NCI-H510A treated with DMSO at 0.1 percent for 48 hours (cell line): Measurements from ENCODE around the gene TRPV3.
"Not testable (repeated sequence)": the region's sequence is repeated elsewhere in the genome, so short reads cannot be mapped to it uniquely, and the experiment has no call there.

Experiments
- DNase-seq: peaks from one replicate; lab custom pipeline; 2025; lab: John Stamatoyannopoulos, UW

Gene TRPV3

DNA sequence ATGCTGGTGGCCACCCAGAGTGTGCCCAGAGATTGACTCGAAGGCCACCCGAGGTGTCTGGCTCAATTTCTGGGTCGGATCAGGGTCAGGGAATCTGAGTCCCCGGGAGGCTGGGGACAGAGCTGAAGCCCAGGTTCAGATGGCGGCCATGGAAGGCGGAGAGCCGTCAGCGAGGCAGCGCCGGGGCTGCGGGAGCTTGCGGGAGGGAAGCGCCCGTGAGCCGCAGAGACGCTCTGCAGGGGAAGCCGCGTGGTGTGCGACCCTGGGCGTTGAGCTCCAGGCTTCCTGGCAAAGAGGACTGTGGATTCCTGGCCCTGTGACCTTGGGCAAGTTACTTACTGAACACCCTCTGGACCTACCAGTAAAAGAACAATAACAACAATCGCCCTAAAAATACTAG, 85.5 kb downstream of the TRPV3 start:
- no peak for DNase-seq

DNA sequence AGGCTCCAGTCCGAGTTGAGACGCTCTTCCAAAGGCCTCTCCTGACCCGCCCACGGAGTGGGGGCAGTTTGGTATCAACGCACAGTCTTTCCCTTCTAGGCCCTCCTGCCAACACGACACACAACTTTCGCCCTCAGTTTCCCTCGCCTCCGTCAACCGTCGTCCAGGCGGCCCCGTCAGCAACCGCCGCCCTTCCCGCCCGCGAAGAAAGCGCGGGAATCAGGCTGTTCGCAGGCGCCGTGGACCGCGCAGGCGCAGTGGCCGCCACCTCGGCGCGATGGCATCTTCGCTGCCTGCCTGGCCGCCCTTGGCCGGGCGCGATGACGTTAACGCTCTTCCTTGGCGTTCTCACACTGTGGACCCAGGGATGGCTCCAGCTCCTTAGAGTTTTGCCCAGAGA, 86.0 kb downstream of the TRPV3 start, which contains the start of gene SPATA22:
Gene SPATA22, minus strand, starts transcription at position 221 of the 400 bp plus-strand sequence. CDS start 2,494 bp downstream, outside the sequence.
- no peak for DNase-seq

DNA sequence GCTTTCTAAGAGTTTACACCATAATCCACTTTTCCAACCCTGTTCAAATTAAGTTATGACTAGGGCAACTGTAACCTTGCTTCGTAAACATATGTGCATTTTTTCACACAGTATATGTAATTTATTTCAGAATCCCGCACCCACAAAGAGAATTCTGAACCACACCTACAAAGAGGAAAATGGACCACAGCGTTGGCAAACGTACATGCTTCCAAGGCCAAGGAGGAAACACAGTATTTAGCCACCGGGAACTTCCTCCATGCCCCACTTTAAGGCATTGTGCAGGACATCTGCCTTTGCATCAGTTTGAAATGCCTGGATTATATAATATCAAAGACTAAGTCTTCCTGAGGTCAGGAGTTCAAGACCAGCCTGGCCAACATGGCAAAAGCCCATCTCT, 88.1 kb downstream of the TRPV3 start:
- DNase-seq = no peak

DNA sequence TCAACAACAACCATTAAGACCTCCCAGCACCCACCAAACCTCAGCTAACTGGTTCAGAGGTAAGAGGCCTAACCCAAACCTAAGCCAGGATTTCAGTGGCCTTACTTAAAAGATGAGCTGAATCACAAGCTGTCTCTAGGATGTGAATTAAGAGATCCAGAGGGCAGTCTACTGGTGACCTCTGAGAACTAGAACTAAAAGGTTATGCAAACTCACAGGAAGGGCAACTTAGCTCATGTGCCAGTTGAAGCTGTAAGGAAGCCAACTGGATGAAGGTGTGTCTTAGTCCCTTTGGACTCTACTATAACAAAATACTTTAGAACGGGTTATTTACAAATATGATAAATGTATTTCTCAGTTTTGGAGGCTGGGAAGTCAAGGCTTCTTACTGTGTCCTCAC, 91.3 kb downstream of the TRPV3 start:
- not testable (repeated sequence) for DNase-seq
